Posterior vena cava (tissue), 2 donors: Measurements from ENCODE around the gene NTM. TPM values are rescaled to one million over a fixed set of nuclear protein-coding genes. Genes with fewer than 3 reads are reported as not detected.

Source experiments
- DNase-seq: peaks from one replicate; pipeline ENCODE4 v3.0.0-alpha.2; 2020; ENCODE audit warnings: low spot score
- intact Hi-C, 2 donors: fragments of 100-400 bp; cut with DNase I; formaldehyde crosslinking; loops; one replicate each; pipeline versions ENCODE4 v1.14.1 to v1.14.2; 2022 to 2023
- total RNA-seq, 2 donors: library from RNA; stranded (reverse); fragmentation: NEBNext Ultra II Directional; extraction: Animal tissue kit (Norgen Biotek cat#: 25700); gene quantifications; one replicate each; pipeline ENCODE4 v1.2.1, GENCODE V29; 2021
- donor health status: DM: yes; HTN: yes; CAD: no.
- donor health status: DM: yes; HTN: yes; CAD: no.

The NTM gene
- total RNA-seq, 2 donors from 2014 or later = 8.2 to 16.1 TPM

- intact Hi-C loops = no loop called here
- no peak for DNase-seq
Observed at GRCh38 chr11:131449036-131450019, 78.9 kb downstream of the NTM start.

DNA sequence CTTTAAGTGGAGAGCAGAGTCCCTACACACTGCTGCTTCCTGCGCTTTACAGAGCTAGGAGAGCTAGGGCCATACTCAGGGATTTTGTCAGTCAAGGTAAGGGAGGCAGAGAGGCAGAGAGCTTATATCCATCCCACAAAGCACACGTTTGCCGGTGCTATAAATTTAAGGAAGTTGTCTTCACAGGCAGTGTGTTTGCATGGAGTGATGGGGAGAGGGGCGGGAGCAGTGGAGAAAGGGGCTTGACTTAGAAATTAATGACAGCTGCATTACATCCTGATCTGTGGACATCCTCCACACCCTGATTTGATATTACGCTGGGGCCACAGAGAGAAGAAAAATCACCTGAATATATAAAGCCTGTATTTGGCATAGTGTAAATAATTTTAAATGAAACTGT, 84.1 kb downstream of the NTM start:
- intact Hi-C loops = no loop called here
- DNase-seq = no peak

- no peak for DNase-seq
- intact Hi-C loops = no loop called here
Observed at GRCh38 chr11:131454989-131455388, 84.6 kb downstream of the NTM start.

GRCh38 chr11:131455843-131456704, 85.7 kb downstream of the NTM start:
- intact Hi-C loops = no loop called here
- no peak for DNase-seq

- intact Hi-C loops = no loop called here
Observed at GRCh38 chr11:131457163-131457562, 86.7 kb downstream of the NTM start.

DNA sequence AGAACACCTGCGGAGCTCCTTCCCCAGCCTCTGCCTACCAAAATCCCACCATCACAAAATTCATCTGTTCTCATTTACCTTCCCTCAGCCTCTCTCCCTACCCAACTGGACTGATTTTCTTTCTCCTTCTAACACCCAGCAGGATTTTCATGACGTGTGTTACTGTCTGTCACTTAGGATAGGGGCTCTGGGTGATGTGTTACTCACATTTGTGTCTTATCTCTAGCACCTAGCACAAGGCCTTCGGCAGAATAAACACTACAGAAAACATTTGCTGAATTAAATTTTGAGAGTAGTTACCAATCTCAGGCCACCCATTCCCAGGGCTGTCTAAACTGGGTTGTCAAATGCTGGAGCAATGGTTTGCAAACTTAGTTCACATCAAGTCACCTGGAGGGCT, 88.0 kb downstream of the NTM start:
- intact Hi-C loops = no loop called here
- DNase-seq = no peak

More at GRCh38 chr11:131457163-131457562, 86.7 kb downstream of the NTM start:
- DNase-seq = no peak

DNA sequence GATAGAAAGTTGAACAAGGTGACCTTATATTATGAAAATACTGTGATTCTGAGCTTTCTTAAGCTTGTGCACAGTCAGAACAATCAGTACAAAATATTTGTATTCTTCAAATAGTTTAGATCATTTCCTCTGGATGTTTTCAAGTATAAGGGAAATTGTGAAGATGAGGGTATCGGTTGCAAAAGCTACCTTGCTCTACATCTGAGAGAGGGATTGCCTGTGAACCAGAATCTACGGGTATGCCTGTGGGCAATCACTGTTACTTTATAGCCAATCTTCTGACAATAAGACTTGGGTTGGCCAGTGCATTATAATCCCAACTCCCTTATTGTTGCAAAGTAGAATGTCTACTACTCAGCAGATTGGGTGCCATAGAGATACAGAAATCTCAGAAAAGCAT, 90.5 kb downstream of the NTM start:
- intact Hi-C loops = no loop called here
- no peak for DNase-seq

DNA sequence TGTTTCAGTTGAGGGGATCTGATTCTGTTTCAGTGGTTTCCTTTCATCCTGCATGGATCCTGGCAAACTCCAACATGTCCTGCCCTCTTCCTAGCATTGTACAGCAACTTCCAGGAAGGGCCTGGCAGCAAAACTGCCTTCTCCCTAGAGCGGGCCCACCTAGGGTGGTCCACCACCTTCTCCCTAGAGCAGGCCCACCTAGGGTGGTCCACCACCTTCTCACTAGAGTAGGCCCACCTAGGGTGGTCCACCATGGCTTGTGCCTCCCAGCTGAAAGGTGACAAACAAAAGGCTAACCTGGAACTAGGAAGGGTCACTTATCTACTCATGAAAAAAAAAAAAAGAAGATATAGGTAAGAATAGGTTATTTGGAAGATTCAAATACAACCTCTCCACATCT, 92.2 kb downstream of the NTM start:
- no peak for DNase-seq
- intact Hi-C loops = no loop called here

DNA sequence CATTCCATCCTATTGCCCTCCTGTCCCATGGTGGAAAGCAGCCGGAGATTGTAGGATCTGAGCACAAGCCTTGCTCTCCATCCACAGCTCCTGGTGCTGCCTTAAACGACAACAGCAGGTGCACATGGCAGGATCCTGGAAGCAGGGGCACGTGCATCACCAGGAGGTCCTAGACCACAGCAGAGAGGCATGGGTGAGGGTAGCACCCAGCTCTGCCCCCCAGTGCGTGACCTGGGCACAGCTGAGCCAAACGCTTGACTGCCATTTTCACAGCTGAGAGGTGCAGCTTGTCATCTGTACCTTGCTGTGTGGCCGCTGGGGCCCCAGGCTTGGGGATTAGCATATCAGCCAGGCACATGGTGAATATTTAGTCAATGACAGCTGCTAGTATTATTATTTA, 92.7 kb downstream of the NTM start:
- intact Hi-C loops = no loop called here
- DNase-seq = no peak

- DNase-seq = no peak
- intact Hi-C loops = no loop called here
Observed at GRCh38 chr11:131463649-131464425, 93.4 kb downstream of the NTM start.

DNA sequence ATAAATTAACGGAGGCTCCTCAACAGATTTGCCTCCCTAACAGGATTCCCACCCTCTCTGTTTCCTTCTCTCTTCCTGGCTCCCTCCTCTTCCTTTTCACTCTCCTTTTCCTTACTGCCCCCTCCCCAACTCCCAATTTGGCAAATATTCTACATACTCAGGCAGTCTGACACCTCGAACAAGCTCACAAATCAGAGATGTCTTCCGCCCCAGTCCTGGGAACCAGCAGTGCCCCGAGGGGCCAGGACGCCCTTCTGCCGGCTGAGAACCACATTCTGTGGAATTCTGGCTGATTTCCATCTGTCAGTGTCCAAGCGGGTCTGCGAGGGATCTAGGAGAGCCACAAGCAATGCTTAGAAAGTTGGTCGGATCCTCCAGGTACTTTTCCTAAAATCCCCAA, 94.0 kb downstream of the NTM start:
- intact Hi-C loops = no loop called here
- no peak for DNase-seq

- no peak for DNase-seq
- intact Hi-C loops = no loop called here
Observed at GRCh38 chr11:131465039-131465438, 94.6 kb downstream of the NTM start.

GRCh38 chr11:131465746-131466145, 95.3 kb downstream of the NTM start:
- no peak for DNase-seq
- intact Hi-C loops = no loop called here

GRCh38 chr11:131467645-131468394, 97.4 kb downstream of the NTM start:
- DNase-seq = no peak
- intact Hi-C loops = no loop called here

- intact Hi-C loops = no loop called here
- DNase-seq = no peak
Observed at GRCh38 chr11:131468565-131468964, 98.2 kb downstream of the NTM start.

DNA sequence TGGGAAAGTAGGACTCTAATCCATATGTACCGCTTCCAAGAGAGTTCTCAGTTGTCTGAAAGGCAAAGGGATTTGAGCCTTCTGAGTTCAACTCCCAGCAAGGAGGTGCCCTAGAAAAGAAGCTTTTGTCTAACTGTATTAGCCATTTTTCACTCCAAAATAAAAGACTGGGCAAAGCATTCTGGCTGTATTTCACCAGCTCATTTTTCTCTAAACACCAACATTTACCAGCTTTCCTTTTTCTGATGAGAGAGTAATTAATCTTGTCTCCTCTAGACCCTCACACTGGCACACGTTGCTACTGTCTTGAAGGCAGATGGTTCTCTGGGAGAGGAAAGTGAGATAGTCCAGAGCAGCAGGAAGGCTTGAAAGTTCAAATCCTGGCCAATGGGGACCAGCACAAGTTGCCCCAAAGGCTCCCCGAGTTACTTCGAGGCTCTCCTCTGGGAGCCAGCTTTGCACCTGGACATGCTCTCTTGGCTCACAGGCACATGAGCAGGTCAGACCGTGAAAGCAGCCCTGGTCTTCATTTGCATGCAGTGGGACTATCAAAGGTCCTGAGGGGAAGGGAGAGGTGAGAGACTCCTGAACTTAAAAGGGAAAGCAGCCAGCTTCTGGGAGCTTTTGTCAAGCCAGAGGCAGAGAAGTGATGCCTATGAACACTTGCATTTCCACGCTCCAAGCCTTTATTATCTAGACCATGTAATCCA, 100.0 kb downstream of the NTM start:
- no peak for DNase-seq
- intact Hi-C loops = no loop called here

DNA sequence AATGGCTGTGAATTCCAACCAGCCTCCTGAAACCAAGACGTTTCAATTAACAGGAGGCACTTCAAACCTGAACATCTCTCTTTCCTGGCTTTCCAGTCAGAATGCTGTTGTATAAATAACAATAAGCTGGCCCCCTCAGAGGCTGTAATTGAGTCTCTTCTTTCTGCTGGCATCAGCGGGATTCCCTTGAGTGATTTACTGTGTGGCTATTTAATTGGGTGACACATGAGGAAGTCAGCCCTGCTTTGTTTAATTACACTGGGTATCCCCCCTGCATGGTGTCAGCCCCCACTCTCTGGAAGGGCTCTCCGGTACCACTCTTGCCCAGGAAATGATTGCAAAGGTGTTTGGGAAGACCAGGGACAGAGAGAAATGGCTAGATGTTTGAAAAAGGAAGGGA, 101.6 kb downstream of the NTM start:
- DNase-seq = no peak
- intact Hi-C loops = no loop called here

- DNase-seq = no peak
- intact Hi-C loops = no loop called here
Observed at GRCh38 chr11:131474947-131475346, 104.5 kb downstream of the NTM start.
